NCI-H69 (cell line): ENCODE results near the gene SPA17.

ENCODE experiments used
- DNase-seq: peaks from one replicate; lab custom pipeline; 2025; lab: John Stamatoyannopoulos, UW

The SPA17 gene

DNA sequence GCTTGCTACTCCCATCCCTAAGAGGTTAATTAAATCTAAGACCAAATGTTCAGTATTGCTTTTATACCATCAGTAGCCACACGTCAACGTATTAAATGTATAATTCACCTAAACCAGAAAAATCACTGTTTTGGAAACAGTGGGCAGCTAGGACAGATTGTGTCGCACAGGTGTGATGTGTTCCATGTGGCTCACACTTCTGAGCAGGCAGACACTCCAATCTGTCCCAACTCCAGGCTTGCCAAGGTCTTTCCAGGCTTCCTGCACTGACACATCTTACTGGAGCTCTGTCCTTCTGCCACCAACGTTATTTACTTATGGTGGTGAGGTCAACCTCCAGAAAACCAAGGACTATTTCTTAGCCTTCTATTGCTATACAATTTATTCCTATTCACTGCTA, 11.6 kb upstream of the SPA17 start:
- no peak for DNase-seq

DNA sequence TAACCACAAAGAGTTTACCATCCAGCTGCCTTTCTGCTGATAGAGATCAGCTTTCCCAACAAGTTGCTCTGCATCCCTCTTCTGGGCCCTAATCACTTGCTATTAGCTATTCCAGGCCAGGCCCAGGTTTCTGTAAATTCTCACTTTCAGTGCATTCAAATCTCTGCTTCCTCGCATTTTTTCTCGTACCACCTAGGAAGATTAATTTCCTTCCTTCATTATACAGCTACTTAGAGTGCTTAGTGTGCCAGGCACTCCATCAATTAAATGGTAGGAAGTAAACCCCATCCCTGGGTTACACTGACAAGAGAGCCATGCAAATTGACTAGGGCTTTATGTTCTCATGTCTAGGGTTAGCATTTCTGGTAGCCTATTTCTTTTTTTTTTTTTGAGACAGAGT, 9.8 kb upstream of the SPA17 start:
- no peak for DNase-seq

DNA sequence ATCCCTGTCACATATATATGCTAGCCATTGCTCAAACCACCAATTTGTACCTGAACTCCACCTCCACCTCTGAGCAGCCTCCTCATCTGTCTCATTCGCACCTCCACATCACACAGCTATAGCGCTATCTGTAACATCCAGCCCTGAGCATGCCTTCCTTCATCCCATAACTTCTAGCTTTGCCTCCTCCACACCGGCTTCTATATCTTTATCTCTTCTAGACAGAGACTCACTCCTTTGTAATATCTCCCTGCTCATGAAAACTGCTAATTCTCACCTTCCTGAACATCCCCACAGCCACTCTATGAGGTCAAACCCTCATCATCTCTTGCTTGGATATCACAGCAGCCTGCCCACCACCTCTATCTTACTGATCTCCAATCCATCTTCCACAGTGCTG, 6.1 kb upstream of the SPA17 start:
- DNase-seq: no peak

DNA sequence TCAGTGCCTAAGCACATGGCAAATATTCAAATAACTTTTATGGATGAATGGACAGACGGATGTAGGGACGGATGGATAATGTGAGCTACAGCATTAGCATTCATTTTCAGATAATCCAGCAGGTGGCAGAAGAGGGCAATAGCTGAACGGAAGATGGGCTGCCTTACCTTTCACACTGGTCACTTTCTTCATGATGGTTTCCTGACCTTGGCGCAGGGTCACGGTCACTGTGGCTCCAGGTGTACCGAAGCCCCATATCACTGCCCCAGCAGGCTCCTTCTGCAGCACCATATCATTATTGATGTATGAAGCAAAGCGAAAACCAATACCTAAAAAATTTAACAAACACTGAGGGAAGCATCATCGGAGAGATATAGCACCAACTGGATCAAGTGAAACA, 4.5 kb upstream of the SPA17 start:
- peak; percentile 56 for DNase-seq

DNA sequence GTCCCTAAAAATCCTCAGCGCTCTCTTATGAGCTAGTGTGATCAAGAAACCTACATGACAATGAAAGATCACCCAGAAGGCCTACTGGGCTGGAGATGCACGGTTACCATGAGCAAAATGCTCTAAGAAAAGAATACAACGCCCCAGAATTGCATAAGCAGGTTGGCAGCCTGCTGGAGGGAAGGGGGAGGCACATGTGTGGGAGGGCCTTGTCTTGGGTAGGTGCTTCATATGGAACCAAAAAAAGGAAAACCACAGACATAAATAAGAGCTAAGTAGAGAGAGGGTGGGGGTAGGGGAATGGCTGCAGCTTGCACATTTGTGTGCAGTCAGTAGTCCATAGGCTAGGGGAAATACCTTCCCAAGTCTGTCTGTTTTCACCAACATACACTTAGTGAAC, 3.0 kb upstream of the SPA17 start:
- DNase-seq: no peak

DNA sequence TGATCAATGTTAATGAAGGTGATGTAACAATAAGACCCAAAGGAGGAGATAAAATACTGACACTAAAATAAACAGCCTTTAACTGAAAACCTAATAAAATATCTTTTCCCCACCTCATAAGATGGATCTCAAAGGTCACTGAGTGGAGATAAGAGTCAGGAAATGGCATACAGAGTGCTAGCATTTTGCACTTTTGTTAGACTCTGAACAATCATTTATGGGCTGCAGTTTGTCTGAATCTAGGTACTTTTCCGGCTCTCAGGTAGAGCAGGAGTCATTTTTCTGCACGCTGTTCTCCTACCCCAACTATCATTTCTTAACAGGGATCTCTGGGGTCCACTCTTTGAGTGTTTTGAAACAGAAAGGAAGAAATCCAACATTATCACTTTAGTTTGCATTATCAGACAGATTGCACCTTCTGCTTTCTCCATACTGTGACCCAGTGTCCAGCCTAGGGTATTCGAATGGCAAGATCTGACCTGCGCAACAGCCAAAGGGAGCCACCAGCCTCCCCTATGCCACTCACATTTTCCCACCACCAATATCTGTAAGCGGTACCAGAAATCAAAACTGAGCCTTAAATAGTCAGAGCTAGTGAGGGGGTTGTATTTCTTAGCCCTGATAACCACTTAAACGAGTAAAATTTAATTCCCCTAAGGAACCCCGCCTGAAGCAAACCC, 1.0 kb upstream of the SPA17 start:
- DNase-seq: no peak

DNA sequence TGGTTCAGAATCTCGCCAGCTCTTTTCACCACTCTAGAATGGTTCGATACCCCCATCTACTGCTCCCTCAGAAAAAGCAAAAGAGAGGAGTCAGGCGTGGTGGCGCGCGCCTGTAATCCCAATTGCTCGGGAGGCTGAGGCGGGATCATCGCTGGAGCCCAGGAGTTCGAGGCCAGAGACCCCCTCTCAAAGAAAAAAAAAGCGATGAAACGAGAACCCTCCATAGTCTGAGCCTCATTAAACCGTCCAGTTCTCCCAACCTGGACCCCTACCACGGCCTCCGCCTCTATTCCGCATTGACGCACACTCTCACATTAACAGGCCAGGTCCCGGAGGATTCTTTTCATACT, 439 bp downstream of the SPA17 start:
- DNase-seq: peak; percentile 23

DNA sequence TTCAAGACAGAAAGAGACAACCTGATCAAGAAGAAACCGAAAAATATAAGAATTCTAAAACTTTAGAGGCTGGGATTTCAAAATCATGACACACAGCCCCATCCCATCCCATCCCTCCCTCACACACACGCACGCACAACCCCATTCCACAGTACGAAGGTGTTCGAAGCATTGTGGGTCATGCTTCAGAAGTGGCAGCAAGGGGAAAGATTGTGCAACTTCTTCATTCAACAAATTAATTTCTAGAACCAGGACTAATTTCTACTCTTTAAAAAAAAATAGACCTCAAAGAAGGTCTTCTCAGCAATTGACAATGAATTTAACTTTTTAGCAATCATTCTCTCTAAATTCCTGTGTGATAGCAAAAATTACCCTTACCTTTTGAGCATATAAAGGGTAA, 867 bp downstream of the SPA17 start:
- DNase-seq: no peak

DNA sequence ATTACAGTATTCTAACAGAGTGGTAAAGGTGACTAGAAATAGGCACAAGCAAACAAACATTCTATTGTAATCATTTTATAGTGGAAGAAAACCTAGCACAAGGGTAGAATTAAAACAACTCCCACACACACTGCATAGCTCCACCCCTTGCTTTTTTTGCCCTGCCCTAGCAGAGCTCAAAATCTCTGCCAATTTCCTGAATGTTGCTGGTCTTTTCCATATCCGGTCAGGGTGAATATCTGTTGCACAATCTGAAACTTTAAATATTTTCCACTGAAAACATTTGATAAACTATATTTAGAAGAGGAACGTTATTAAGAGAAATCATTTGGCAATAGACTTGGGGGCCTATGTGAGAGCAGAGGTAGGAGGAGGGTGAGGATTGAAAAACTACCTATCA, 2.7 kb downstream of the SPA17 start:
- no peak for DNase-seq

DNA sequence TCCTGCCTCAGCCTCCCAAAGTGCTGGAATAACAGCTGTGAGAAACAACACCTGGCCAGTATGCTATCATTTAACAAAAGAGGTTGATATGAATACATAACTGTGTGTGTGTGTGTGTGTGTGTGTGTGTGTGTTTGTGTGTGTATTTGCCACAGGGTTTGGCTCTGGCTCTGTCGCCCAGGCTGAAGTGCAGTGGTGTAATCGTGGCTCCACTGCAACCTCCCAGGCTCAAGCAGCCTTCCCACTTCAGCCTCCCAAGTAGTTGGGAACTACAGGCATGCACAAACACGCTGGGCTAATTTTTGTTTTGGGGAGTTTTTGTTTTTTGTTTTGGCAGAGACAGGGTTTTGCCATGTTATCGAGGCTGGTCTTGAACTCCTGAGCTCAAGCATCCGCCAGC, 4.7 kb downstream of the SPA17 start:
- no peak for DNase-seq

DNA sequence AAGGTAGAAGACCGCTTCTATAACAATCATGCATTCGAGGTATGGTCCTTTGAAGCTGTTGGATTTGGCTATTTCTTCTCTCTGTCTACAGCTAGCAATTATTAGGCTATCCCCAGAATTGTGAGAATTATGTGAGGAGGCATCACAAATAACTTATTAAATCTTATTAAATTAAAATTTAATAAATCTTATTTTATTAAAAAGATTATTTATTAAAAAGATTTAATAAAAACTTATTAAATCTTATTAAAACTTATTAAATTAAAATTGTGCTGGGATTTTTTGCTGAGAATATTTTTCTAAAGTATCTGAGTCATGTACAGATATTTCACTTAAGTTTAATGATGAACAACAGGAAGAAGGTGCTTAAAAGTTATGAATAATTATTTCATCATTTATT, 7.7 kb downstream of the SPA17 start:
- no peak for DNase-seq

DNA sequence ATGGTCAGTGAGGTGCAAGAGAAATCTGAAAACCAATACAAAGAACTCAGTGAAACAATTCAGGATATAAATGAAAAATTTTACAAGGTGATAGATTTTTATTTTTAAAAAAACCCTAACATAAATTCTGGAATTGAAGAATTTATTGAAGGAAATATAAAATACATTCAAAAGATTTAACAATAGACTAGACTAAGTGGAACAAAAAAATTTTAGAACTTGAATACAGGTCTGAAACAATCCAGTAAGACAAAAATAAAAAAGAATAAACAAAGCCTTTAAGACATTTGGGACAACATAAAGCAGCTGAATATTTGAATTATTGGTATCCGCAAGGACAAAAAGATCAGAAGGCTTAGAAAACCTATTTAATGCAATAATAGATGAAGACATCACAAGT, 8.7 kb downstream of the SPA17 start:
- no peak for DNase-seq

DNA sequence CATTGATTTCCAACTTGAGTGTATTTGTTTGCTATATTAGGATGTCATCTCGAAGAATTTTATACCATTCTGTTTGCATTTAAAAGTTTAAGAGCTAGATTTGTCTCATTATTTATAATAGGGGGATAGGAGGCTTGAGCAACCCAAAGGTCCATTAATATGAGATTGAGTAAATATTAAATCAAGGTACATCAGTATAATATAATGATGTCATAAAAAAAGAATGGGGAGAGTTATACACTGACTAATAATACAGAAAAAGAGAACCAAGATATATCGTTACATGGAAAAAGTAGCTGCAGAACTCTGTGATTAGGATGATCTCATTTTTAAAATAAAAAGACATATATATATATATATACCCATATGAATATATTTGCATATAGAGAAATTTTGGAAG, 19.4 kb downstream of the SPA17 start:
- no peak for DNase-seq

DNA sequence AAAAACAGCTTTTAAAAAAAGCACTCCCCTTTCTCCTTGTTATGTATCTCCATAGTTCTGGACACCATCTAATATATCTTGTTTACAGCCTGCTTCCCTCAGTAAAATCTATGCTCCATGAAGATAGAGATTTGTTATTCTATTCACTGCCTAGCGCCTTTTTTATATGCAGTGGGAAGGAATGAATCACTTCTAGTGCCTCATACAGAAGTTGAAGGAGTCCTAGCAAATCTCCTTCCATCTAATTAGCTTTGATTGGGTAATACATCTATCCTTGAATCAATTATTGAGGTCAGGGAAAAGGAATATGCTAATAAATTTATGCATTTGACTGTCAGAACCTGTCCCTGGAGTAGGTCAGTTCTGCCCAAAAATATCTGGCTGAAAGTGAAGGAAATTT, 25.8 kb downstream of the SPA17 start:
- no peak for DNase-seq

DNA sequence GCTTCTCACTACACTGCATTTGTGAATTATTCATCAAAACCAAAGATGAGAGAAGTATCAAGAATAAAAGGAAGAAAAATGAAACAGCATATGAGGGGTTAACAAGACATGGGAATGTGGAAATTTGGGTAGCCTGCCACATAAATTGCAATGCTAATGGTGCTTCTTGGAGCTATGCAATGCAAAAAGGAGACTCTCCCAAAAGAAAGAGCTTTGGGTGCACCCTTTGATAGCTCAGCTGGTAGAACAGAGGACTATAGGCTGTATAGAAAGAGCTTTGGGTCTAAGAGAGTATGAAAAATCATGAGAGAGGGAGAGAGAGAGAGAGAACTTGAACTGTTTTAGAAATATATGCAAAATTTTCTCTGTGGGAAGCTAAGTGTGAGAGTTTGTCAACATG, 26.3 kb downstream of the SPA17 start:
- DNase-seq: no peak

DNA sequence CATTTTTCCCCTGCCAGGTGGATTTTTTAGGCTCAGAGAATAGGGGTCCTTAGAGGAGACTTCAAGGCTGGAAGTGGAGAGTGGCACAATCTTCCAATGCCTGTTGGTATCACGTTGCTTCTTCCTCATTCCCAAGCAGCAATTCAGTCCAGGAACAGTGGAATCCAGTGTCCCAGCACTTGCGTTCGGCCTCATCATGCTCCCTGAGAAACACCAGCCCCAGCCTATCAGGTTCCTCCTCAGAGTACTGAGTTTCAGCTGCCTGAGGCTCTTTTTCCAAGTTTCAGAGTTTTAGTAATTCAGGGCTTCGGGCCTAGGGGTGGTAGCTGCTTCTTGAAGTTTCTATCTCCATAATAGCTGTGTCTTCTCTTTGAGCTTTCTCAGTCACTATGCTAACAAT, 34.1 kb downstream of the SPA17 start:
- no peak for DNase-seq

DNA sequence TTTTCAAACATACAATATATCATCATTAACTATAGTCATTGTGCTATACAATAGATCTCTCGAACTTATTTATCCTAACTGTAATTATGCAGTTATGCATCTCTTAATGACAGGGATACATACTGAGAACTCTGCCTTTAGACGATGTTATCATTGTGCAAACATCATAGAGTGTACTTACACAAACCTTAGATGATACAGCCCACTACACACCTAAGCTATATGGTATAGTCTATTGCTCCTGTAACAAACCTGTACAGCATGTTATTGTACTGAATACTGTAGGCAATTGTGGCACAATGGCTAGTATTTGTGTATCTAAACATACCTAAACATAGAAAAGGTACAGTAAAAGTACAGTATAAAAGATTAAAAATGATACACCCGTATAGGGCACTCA, 38.7 kb downstream of the SPA17 start:
- peak; percentile 64 for DNase-seq

DNA sequence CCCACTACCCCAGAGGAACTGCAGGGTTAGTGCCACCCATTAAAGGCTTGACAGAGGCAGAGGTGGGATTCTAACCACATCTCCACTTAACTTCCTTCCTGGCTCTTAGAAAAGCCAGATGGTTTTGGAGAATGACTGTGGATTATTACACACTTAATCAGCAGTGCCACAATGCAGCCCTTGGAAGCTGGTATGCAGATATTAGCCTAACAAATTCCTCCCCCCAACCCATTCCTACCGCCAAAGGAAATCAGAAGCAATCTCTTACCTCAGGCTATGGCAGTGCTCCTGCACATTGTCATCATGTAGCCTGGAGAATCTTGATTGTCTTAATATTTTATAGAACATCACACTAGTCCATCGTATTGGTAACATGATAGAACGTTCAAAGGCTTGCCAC, 42.9 kb downstream of the SPA17 start:
- no peak for DNase-seq

DNA sequence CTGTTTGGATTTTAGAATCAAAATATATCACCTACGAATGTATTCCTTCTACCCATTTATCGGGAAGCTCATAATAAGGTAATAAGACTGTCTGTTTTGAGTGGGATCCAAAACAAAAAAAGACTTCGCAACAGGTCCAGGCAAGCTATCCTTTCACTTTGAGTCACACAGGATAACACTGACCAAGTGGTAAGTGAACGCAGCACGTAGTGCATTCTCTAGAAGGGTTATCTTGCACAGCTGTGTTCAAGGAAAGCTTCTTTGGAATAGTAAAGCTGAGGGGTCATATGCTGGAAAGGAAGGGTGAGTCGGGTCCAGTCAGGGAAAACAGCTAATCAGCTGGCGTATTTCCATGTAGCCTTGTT, 43.7 kb downstream of the SPA17 start:
- DNase-seq: no peak

DNA sequence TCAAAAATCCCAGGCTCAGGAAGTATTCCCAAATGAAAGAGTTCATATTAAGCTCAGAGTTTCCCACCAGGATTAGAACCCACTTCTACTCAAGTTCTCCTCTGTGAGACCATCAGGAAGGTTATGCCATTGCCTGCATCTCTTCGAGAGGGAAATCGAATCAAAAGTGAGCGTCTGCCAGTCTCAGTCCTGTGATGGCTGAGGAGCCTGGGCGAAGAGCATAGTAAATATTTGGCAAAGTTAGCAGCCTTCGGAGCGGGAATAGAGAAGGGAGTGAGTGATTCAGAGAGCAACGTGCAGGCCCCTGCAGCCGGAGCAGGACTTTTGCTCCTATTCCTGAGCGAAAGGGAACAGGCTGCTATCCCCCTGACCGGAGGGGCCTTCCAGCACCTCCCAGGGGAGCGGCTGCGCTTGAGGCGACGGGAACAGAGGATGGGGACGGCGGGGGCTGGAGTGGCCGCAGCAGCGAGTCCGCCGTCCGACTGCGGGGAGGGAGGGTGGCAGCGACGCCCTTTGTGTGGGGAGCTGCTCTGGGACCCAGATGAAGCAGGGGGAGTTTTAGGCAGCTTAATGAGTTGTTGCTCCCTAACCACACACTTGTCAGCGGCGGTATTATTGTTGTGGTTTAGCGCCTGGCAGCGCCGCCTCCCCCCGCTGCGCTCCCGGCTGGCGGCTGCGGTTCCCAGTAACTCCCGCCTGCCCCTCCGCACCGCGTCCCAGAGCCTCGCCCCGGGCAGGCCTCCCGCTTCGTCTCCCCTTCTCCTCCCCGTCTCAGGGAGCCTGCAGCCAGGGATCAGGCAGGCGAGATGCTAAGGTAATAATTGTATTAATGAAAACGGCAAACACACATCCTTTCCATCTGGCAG, 44.3 kb downstream of the SPA17 start:
- peak; percentile 70 for DNase-seq

DNA sequence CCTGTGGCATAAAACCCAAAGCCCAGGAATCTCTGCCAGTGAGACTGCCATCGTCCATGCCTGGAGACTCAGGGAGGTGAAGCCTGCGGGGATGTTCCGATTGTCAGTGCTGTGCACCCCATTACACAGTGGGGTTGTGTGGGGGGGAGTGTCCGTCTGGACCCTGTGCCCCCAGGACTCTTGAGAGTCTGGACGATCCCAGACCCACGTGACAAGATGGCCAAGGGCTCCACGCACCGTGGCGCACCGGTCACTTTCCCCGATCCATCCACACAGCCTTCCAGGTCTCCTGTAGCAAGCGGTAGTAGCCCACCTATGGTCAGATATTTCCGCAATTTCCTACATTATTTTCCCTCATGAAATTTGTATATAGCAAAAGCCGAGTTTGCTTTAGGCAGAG, 45.1 kb downstream of the SPA17 start:
- no peak for DNase-seq

DNA sequence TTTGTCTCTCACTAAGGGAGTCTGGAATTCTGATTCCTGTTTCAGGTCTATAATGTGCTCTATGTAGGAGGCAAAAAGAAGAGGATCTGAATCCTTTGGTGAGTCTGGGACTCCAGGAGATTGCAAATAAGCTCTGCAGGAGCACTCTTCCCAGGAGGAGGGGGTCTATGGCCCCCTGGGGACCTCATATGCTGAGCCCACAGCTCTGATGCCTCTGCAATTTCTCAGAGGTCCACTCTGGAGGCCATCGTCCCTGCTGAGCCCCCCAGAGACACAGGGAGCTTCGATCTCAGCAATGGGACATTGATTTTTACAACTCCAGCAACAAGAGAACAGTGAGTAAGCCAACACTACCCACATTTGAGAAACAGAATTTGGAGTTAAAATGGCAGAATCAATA, 45.8 kb downstream of the SPA17 start:
- no peak for DNase-seq

DNA sequence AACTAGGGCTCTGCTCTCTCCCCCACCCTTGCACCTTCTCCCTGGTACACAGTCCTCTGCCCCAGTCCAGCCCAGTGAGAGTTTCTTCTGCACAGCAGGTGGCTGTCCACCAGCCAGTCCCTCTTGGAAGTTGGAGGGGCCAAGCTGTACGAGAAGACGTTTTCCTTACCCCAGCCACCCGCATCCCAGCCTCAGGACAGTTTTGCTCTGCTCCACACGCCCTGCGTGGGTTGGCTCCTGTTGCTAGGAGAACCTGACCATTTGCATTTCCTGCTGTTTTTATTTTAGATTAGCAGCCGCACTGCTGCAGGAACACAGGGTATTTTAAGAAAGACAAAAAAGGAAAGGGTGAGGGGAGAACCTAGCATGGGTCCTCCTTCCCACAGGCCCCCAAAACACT, 48.5 kb downstream of the SPA17 start:
- DNase-seq: no peak
